ENCODE results near the gene ASIC1.
A peak's percentile ranks its signal among the peaks of the same experiment; 100 is the strongest.

The ASIC1 gene

DNA sequence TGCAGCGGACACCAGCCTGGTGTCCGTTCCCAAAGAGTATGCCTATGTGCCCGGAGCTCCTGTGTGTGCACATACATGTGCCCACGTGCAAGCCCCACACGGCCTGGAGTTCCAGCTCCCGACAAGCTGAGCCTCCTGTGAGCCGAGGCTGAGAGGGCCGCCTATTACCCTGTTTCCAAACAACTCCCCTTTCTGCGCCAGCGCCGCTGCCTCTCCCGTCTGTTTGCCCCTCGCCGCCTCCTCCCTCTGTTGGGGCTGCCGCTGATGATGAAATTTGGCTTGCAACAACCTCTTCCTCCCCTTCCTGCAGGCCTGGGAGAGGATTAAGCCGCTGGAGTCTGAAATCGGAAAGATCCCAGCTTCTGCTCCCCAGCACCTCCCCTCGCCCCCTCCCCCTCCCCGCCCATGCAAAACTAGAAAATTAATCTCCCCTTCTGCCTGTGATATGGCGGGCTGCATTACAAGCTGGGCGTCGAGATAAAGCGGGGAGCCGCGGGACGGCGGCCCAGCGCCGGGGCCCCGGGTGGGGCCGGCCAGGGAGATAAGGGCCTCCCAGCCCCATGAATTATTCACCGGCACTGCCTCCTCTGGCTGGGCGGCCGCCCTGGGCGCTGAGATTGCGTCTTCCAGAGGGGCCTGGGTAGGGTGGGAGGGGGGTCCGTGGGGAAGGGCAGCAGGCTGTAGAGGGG is 6.8 kb upstream of the ASIC1 start:
- no peak for TF ChIP-seq CTCF (IDR thresholded peaks at IDR 0.05; ENCODE audit: unreplicated experiment in 3 of 3)
- Mint-ChIP-seq H3K36me3 (ENCODE audit: low read depth) (no peaks in the 10 kb centered on the region), H3K27ac (peak overlapping the region; percentile 78 to 92 (median 87)), H3K27me3 (ENCODE audit: low read depth) (peaks cover 47% of the 10 kb centered on the region), H3K4me3 (peak overlapping the region; percentile 67 to 81 (median 74)), H3K4me1 (peaks cover 17% of the 10 kb centered on the region), H3K9me3 (no peaks in the 10 kb centered on the region)

GRCh38 chr12:50051101-50051806 is 6.1 kb upstream of the ASIC1 start:
- H3K4me3 Mint-ChIP-seq, result peak overlapping the region in 2 of 3 experiments; percentile 3 to 48
- peak overlapping the region; percentile 10 to 51 (median 24) for H3K27ac Mint-ChIP-seq
- peaks cover 54% of the 10 kb centered on the region for H3K27me3 Mint-ChIP-seq (ENCODE audit: low read depth)
- no peaks in the 10 kb centered on the region for H3K36me3 Mint-ChIP-seq (ENCODE audit: low read depth)
- no peaks in the 10 kb centered on the region for H3K9me3 Mint-ChIP-seq
- H3K4me1 Mint-ChIP-seq, result peaks cover 24% of the 10 kb centered on the region
- no peak for TF ChIP-seq CTCF (IDR thresholded peaks at IDR 0.05; ENCODE audit: unreplicated experiment in 3 of 3)

- H3K4me1 Mint-ChIP-seq, result peaks cover 32% of the 10 kb centered on the region
- no peaks in the 10 kb centered on the region for H3K36me3 Mint-ChIP-seq (ENCODE audit: low read depth)
- H3K9me3 Mint-ChIP-seq, result no peaks in the 10 kb centered on the region
- H3K27me3 Mint-ChIP-seq (ENCODE audit: low read depth), result peaks cover 60% of the 10 kb centered on the region
- no peak overlapping the region for H3K4me3 Mint-ChIP-seq
- no peak for TF ChIP-seq CTCF (IDR thresholded peaks at IDR 0.05; ENCODE audit: unreplicated experiment in 3 of 3)
- no peak overlapping the region for H3K27ac Mint-ChIP-seq
Measured at GRCh38 chr12:50052544-50052943, 4.9 kb upstream of the ASIC1 start.

DNA sequence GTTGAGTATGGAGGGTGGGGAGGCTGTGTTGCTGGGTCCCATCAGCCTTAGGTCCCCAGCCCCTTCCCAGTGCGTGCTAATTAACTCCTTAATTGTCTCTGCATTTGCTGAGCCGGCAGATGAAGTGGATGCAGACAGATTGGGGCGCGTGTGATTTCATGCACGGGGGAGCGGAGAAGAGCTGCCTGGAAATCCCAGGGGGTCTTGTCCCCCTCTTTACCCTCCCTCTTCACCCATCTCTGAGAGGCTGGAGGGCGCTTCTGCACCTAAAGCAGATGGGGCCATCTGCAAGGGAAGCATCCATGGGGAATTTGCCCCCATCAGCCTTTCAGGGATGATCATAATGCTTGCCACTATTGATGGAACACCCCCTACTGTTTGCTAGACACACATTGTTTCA is 4.4 kb upstream of the ASIC1 start:
- peaks cover 32% of the 10 kb centered on the region for H3K4me1 Mint-ChIP-seq
- H3K9me3 Mint-ChIP-seq, result no peaks in the 10 kb centered on the region

GRCh38 chr12:50053583-50053982 is 3.8 kb upstream of the ASIC1 start:
- no peak overlapping the region for H3K27ac Mint-ChIP-seq
- peak overlapping the region in 1 of 3 experiments; percentile 27 for H3K4me3 Mint-ChIP-seq
- H3K27me3 Mint-ChIP-seq (ENCODE audit: low read depth), result peaks cover 54% of the 10 kb centered on the region
- TF ChIP-seq CTCF (IDR thresholded peaks at IDR 0.05; ENCODE audit: unreplicated experiment in 3 of 3), result no peak
- H3K36me3 Mint-ChIP-seq (ENCODE audit: low read depth), result no peaks in the 10 kb centered on the region
- H3K9me3 Mint-ChIP-seq, result no peaks in the 10 kb centered on the region
- H3K4me1 Mint-ChIP-seq, result peaks cover 32% of the 10 kb centered on the region

More for the DNA sequence above, 4.4 kb upstream of the ASIC1 start:
- H3K4me3 Mint-ChIP-seq, result no peak overlapping the region
- H3K27me3 Mint-ChIP-seq (ENCODE audit: low read depth), result peaks cover 56% of the 10 kb centered on the region
- no peak for TF ChIP-seq CTCF (IDR thresholded peaks at IDR 0.05; ENCODE audit: unreplicated experiment in 3 of 3)
- no peaks in the 10 kb centered on the region for H3K36me3 Mint-ChIP-seq (ENCODE audit: low read depth)
- H3K27ac Mint-ChIP-seq, result peak overlapping the region in 1 of 3 experiments; percentile 37

Data from nephron (organoid).